ENCODE data around the gene DEXI.
"Not testable (repeated sequence)": the region's sequence is repeated elsewhere in the genome, so short reads cannot be mapped to it uniquely, and the experiment has no call there.

The DEXI gene

GRCh38 chr16:10931134-10931533, 11.1 kb downstream of the DEXI start:
- in situ Hi-C loops (cut with HindIII; ENCODE audit: low sequenced_read_pairs) = no loop called here

GRCh38 chr16:10930755-10931093, 11.5 kb downstream of the DEXI start:
- in situ Hi-C loops (cut with HindIII; ENCODE audit: low sequenced_read_pairs) = no loop called here

GRCh38 chr16:10929853-10930754, 12.2 kb downstream of the DEXI start:
- in situ Hi-C loops (cut with HindIII; ENCODE audit: low sequenced_read_pairs) = no loop called here

GRCh38 chr16:10929097-10929496, 13.2 kb downstream of the DEXI start:
- in situ Hi-C loops (cut with HindIII; ENCODE audit: low sequenced_read_pairs) = not testable (repeated sequence)

- in situ Hi-C loops (cut with HindIII; ENCODE audit: low sequenced_read_pairs) = no loop called here
Observed at GRCh38 chr16:10927497-10928112, 14.7 kb downstream of the DEXI start.

GRCh38 chr16:10926867-10927266, 15.4 kb downstream of the DEXI start:
- in situ Hi-C loops (cut with HindIII; ENCODE audit: low sequenced_read_pairs) = no loop called here

GRCh38 chr16:10926094-10926493, 16.2 kb downstream of the DEXI start:
- in situ Hi-C loops (cut with HindIII; ENCODE audit: low sequenced_read_pairs) = no loop called here

GRCh38 chr16:10925285-10925684, 17.0 kb downstream of the DEXI start:
- in situ Hi-C loops (cut with HindIII; ENCODE audit: low sequenced_read_pairs) = not testable (repeated sequence)

- in situ Hi-C loops (cut with HindIII; ENCODE audit: low sequenced_read_pairs) = no loop called here
Observed at GRCh38 chr16:10923650-10924214, 18.5 kb downstream of the DEXI start.

- in situ Hi-C loops (cut with HindIII; ENCODE audit: low sequenced_read_pairs) = no loop called here
Observed at GRCh38 chr16:10923146-10923649, 19.1 kb downstream of the DEXI start.

- in situ Hi-C loops (cut with HindIII; ENCODE audit: low sequenced_read_pairs) = no loop called here
Observed at GRCh38 chr16:10922328-10923145, 19.7 kb downstream of the DEXI start.

- in situ Hi-C loops (cut with HindIII; ENCODE audit: low sequenced_read_pairs) = no loop called here
Observed at GRCh38 chr16:10921536-10922327, 20.5 kb downstream of the DEXI start.

- in situ Hi-C loops (cut with HindIII; ENCODE audit: low sequenced_read_pairs) = no loop called here
Observed at GRCh38 chr16:10920726-10921427, 21.4 kb downstream of the DEXI start.

GRCh38 chr16:10919003-10919351, 23.3 kb downstream of the DEXI start:
- in situ Hi-C loops (cut with HindIII; ENCODE audit: low sequenced_read_pairs) = no loop called here

GRCh38 chr16:10918294-10919002, 23.8 kb downstream of the DEXI start:
- in situ Hi-C loops (cut with HindIII; ENCODE audit: low sequenced_read_pairs) = no loop called here

- in situ Hi-C loops (cut with HindIII; ENCODE audit: low sequenced_read_pairs) = no loop called here
Observed at GRCh38 chr16:10916534-10916933, 25.7 kb downstream of the DEXI start.

GRCh38 chr16:10911267-10911666, 31.0 kb downstream of the DEXI start:
- in situ Hi-C loops (cut with HindIII; ENCODE audit: low sequenced_read_pairs) = no loop called here

GRCh38 chr16:10907757-10908045, 34.6 kb downstream of the DEXI start:
- in situ Hi-C loops (cut with HindIII; ENCODE audit: low sequenced_read_pairs) = loop anchor here (5.0 kb wide), 1 partner anchor 160 kb away; no protein-coding TSS in a partner anchor
